BE2C (cell line): Measurements from ENCODE around the gene SPEN.

Source experiments
- DNase-seq: peaks from one replicate; pipeline ENCODE4 v3.0.0-alpha.2; 2020
- H3K27me3 ChIP-seq: fragments of 250-450 bp; sonication (Bioruptor Pico); 2 replicates; pipeline ENCODE4 v1.5.1; 2020; ENCODE audit warnings: mild to moderate bottlenecking
- H3K36me3 ChIP-seq: fragments of 250-450 bp; sonication (Bioruptor Pico); 2 replicates; pipeline ENCODE4 v1.5.1; 2020; ENCODE audit warnings: mild to moderate bottlenecking
- H3K4me1 ChIP-seq: fragments of 250-450 bp; sonication (Bioruptor Pico); 2 replicates; pipeline ENCODE4 v1.5.1; 2020
- H3K4me3 ChIP-seq: 2 replicates; pipeline ENCODE4 v1.5.1; 2011; ENCODE audit warnings: low read depth, low read length
- H3K9me3 ChIP-seq: fragments of 250-450 bp; sonication (Bioruptor Pico); 2 replicates; pipeline ENCODE4 v1.5.1; 2020
- TF ChIP-seq, protein P1 (sequence below): IDR thresholded peaks from 2 replicates; pipeline ENCODE4 v1.5.1; 2012; ENCODE audit warnings: mild to moderate bottlenecking, low read depth, low read length

The SPEN gene

DNA sequence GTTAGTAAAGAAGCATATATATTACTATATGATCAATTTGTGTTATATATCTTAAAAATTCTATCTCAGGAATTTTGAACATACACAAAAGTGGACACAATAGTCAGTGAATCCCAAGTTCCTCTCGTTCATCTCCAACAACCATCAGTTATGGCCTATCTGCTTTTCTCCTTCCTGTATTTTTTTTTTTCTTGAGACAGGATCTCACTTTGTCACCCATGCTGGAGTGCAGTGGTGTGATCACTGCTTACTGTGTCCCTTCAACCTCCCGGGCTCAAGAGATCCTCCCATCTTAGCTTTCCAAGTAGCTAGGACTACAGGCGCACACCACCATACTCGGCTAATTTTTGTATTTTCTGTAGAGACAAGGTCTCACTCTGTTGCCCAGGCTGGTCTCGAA is 9.4 kb downstream of the SPEN start:
- TF ChIP-seq, protein P1, sequence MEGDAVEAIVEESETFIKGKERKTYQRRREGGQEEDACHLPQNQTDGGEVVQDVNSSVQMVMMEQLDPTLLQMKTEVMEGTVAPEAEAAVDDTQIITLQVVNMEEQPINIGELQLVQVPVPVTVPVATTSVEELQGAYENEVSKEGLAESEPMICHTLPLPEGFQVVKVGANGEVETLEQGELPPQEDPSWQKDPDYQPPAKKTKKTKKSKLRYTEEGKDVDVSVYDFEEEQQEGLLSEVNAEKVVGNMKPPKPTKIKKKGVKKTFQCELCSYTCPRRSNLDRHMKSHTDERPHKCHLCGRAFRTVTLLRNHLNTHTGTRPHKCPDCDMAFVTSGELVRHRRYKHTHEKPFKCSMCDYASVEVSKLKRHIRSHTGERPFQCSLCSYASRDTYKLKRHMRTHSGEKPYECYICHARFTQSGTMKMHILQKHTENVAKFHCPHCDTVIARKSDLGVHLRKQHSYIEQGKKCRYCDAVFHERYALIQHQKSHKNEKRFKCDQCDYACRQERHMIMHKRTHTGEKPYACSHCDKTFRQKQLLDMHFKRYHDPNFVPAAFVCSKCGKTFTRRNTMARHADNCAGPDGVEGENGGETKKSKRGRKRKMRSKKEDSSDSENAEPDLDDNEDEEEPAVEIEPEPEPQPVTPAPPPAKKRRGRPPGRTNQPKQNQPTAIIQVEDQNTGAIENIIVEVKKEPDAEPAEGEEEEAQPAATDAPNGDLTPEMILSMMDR, result no peak
- H3K9me3 ChIP-seq, result no peaks in the 10 kb centered on the region
- DNase-seq, result no peak

DNA sequence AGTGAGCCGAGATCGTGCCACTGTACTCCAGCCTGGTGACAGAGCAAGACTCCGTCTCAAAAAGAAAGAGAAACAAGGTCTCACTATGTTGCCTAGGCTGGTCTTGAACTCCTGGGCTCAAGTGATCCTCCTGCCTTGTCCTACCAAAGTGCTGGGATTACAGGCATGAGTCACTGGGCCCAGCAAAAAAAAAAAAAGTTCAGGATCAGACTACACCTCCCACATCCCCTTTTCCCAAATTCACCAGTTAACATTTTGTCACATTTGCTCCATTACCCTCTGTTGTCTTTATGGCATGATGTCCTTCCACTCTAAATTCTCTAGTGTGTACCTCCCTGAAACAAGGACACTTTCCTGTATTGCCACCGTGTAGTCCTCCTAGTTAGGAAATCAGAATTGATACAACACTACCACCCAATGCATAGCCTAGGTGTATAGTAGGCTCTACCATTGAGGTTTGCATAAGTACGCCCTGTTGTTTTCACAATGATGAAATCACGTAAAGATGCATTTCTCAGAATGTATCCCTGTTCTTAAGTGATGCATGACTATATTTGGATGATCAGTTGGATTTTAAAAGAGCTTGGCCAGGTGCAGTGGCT is 10.7 kb downstream of the SPEN start:
- TF ChIP-seq, protein P1, result no peak
- Histone ChIP-seq H3K4me1 (no peaks in the 10 kb centered on the region), H3K9me3 (no peaks in the 10 kb centered on the region), H3K4me3 (no peak overlapping the region), H3K36me3 (no peaks in the 10 kb centered on the region), H3K27me3 (no peaks in the 10 kb centered on the region)
- DNase-seq, result no peak

More for the DNA sequence above, 9.4 kb downstream of the SPEN start:
- Histone ChIP-seq H3K27me3 (no peaks in the 10 kb centered on the region), H3K4me1 (no peaks in the 10 kb centered on the region), H3K4me3 (no peak overlapping the region), H3K36me3 (no peaks in the 10 kb centered on the region)

DNA sequence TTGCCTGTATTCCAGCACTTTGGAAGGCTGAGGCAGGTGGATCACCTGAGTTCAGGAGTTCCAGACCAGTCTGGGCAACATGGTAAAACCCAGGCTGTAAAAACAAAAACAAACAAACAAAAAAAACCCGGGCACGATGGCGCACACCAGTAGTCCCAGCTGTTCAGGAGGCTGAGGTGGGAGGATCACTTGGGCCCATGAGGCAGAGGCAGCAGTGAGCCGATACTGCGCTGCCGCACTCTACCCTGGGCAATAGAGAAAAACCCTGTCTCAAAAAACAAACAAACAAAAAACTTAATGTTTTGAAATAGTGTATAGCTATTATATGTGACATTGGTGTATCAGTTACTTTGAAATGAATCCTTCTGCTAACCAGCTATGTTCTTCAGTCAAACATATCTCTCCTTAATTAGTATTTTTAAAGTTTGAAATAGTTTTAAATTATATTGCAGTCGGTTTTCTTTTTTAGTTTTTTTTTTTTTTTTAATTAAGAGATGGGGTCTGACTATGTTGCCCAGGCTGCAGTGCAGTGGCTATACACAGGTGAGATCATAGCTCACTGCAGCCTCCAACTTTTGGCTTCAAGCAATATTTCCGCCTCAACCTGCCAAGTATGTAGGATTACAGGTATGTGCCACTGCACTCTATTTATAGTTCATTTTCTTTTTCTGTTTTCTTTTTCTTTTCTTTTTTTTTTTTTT is 11.3 kb downstream of the SPEN start:
- Histone ChIP-seq H3K27me3 (no peaks in the 10 kb centered on the region), H3K9me3 (no peaks in the 10 kb centered on the region), H3K4me1 (no peaks in the 10 kb centered on the region), H3K4me3 (no peak overlapping the region), H3K36me3 (no peaks in the 10 kb centered on the region)
- TF ChIP-seq, protein P1, result no peak
- no peak for DNase-seq

DNA sequence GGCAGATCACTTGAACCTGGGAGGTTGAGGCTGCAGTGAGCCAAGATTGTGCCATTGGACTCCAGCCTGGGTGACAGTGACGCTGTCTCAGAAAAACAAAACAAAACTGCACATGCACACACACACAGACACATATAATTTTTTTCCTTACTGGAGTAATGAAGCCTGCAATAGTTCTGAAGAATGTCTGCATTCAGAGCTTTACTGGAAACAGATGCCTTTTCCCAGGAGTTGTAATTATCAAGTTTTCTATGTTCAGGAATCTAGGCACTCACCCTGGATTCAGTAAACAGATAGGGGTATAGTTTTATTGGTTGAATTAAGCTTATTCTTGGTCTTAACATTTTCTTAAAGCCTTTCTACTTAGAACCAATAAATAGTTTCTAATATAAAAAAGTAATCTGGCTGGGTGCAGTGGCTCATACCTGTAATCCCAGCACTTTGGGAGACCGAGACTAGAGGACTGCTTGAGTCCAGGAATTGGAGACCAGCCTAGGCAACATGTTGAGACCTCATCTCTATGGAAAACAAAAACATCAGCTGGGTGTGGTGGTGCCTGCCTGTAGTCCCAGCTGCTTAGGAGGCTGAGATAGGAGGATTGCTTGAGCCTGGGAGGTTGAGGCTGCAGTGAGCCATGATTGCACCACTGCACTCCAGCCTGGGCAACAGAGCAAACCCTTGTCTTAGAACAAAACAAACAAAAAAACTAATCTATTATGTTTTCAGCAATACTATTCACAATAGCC is 15.8 kb downstream of the SPEN start:
- Histone ChIP-seq H3K27me3 (no peaks in the 10 kb centered on the region), H3K36me3 (no peaks in the 10 kb centered on the region), H3K9me3 (no peaks in the 10 kb centered on the region), H3K4me1 (no peaks in the 10 kb centered on the region), H3K4me3 (no peak overlapping the region)
- TF ChIP-seq, protein P1, result no peak
- no peak for DNase-seq

DNA sequence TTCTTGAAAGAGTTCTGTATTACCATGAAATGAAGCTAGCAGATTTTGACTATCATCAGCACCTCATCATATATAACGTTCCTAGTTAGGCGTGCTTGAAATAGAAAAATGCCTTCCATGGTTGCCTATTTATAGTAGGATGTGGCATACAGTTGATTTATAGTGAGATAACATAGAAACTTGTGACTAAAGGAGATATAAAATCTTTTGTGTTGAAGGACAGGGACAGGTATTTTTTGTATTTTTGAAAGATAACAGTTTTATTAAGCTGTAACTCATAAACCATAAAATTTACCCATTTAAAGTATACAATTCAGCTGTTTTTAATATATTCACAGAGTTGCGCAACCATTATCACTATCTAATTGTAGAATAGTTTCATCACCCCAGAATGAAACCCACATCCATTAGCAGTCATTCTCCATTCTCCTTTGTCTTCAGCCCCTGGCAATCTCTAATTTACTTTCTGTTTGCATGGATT is 19.3 kb downstream of the SPEN start:
- no peaks in the 10 kb centered on the region for H3K9me3 ChIP-seq
- no peak overlapping the region for H3K4me3 ChIP-seq
- no peaks in the 10 kb centered on the region for H3K27me3 ChIP-seq
- H3K4me1 ChIP-seq, result no peaks in the 10 kb centered on the region
- DNase-seq, result no peak
- TF ChIP-seq, protein P1, result no peak
- no peaks in the 10 kb centered on the region for H3K36me3 ChIP-seq
